Breast epithelium (tissue), 3 donors: ENCODE data around the gene ZFR2.

Source experiments
- CTCF ChIP-seq, 3 donors: fragments of 450-650 bp; IDR thresholded peaks; one replicate each; pipeline ENCODE4 v1.5.1; 2016 to 2017; ENCODE audit warnings: antibody characterized with exemption in 3 of 3, mild to moderate bottlenecking in 3 of 3, moderate library complexity in 3 of 3
- POLR2A ChIP-seq: fragments of 450-650 bp; IDR thresholded peaks from one replicate; pipeline ENCODE4 v1.6.1; 2016; ENCODE audit warnings: antibody characterized with exemption, mild to moderate bottlenecking, moderate library complexity

- TF ChIP-seq CTCF (IDR thresholded peaks at IDR 0.05) (no peak), POLR2A (no peak)
These were observed 97.6 kb downstream of the ZFR2 start for GRCh38 chr19:3771000-3771905.
